ENCODE results near the gene ARSD. TPM values are rescaled to one million over a fixed set of nuclear protein-coding genes. Genes with fewer than 3 reads are reported as not detected.

Gene ARSD
- total RNA-seq, 1 experiment from 2014 or later = 10.3 TPM

- H3K4ac ChIP-seq (ENCODE audit: low read depth, low read length) = no peak overlapping the region
- no peaks in the 10 kb centered on the region for H3K9me3 ChIP-seq (ENCODE audit: control insufficient read depth, low read depth, low read length)
- H3K4me2 ChIP-seq (ENCODE audit: insufficient read depth, insufficient read length, low read length) = no peak overlapping the region
- H2BK20ac ChIP-seq (ENCODE audit: low read depth, low read length, poor library complexity, severe bottlenecking) = no peak overlapping the region
- H2BK15ac ChIP-seq (ENCODE audit: low read depth, low read length) = no peak overlapping the region
- no peak overlapping the region for H3K27ac ChIP-seq (ENCODE audit: insufficient read length, low read depth, low read length)
- no peaks in the 10 kb centered on the region for H3K27me3 ChIP-seq (ENCODE audit: insufficient read depth, low read length)
- H3K9ac ChIP-seq (ENCODE audit: extremely low read depth, insufficient read length, low read length) = no peak overlapping the region
- H3K14ac ChIP-seq (ENCODE audit: insufficient read depth, low read length) = no peak overlapping the region
- H2BK5ac ChIP-seq (ENCODE audit: insufficient read length, low read length) = no peak overlapping the region
- no peak overlapping the region for H3K4me3 Mint-ChIP-seq
- no peaks in the 10 kb centered on the region; the same call in 1 of the 2 replicates for H3K27me3 Mint-ChIP-seq (ENCODE audit: low read depth)
- no peak overlapping the region for H2AFZ ChIP-seq (ENCODE audit: low read length)
- no peak overlapping the region for H3K56ac ChIP-seq (ENCODE audit: insufficient read length, low read depth, low read length)
- H3K23ac ChIP-seq (ENCODE audit: insufficient read length, low read depth, low read length) = no peak overlapping the region
- H3K79me1 ChIP-seq (ENCODE audit: insufficient read depth, low read depth, low read length, poor library complexity, severe bottlenecking) = no peaks in the 10 kb centered on the region
- no peaks in the 10 kb centered on the region; the same call in 1 of the 2 replicates for H3K4me1 ChIP-seq (ENCODE audit: insufficient read depth, low read length)
- no peak overlapping the region for H3T11ph ChIP-seq (ENCODE audit: low read length)
- H2BK12ac ChIP-seq (ENCODE audit: insufficient read length, low read depth, low read length) = no peak overlapping the region
- no peak overlapping the region for H2BK120ac ChIP-seq (ENCODE audit: low read depth, low read length, poor library complexity, severe bottlenecking)
- H3K27ac Mint-ChIP-seq = no peak overlapping the region
- no peaks in the 10 kb centered on the region for H4K20me1 ChIP-seq (ENCODE audit: control insufficient read depth, insufficient read depth, insufficient read length)
- peaks cover 3 to 21% (median 11%) of the 10 kb centered on the region in 3 experiments for H3K36me3 Mint-ChIP-seq (ENCODE audit: insufficient read depth in 1 of 3, low read depth in 3 of 3)
- no peaks in the 10 kb centered on the region for H3K79me2 ChIP-seq (ENCODE audit: insufficient read depth, low read length)
- H4K8ac ChIP-seq (replicated peaks; ENCODE audit: insufficient read length, low read depth, low read length) = no peak overlapping the region
- H3K18ac ChIP-seq (ENCODE audit: insufficient read length, low read depth, low read length) = no peak overlapping the region
- peaks cover 22 to 27% of the 10 kb centered on the region in 2 experiments for H3K4me1 Mint-ChIP-seq
- H4K5ac ChIP-seq (ENCODE audit: insufficient read length, low read depth, low read length) = no peak overlapping the region
- TF ChIP-seq, protein P1, sequence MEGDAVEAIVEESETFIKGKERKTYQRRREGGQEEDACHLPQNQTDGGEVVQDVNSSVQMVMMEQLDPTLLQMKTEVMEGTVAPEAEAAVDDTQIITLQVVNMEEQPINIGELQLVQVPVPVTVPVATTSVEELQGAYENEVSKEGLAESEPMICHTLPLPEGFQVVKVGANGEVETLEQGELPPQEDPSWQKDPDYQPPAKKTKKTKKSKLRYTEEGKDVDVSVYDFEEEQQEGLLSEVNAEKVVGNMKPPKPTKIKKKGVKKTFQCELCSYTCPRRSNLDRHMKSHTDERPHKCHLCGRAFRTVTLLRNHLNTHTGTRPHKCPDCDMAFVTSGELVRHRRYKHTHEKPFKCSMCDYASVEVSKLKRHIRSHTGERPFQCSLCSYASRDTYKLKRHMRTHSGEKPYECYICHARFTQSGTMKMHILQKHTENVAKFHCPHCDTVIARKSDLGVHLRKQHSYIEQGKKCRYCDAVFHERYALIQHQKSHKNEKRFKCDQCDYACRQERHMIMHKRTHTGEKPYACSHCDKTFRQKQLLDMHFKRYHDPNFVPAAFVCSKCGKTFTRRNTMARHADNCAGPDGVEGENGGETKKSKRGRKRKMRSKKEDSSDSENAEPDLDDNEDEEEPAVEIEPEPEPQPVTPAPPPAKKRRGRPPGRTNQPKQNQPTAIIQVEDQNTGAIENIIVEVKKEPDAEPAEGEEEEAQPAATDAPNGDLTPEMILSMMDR (conservative IDR thresholded peaks at IDR 0.05) = no peak
- no peak overlapping the region for H2AK5ac ChIP-seq (ENCODE audit: insufficient read length, low read length)
- DNase-seq = no peak
- H3K23me2 ChIP-seq (ENCODE audit: insufficient read length, low read depth, low read length, poor library complexity, severe bottlenecking) = no peaks in the 10 kb centered on the region
- no CpG with 5 or more reads among the region's 3 CpGs for WGBS (ENCODE audit: extremely low coverage, insufficient read length, low lambda C conversion rate)
- no peak overlapping the region for H4K91ac ChIP-seq (ENCODE audit: insufficient read length, low read depth, low read length)
- H3K9me3 Mint-ChIP-seq = peaks cover under 1 to 10% of the 10 kb centered on the region in 2 experiments; a peak in 4 of 5 replicates
Observed at GRCh38 chrX:2910109-2910508, 19.0 kb downstream of the ARSD start.
